Neural progenitor cell (in vitro differentiated cells): ENCODE results near the gene ADGRF1.

Experiments
- EZH2phosphoT487 ChIP-seq: fragments of 200-600 bp; sonication (generic); IDR thresholded peaks from 2 replicates; pipeline ENCODE4 v1.6.1; 2017; ENCODE audit warnings: antibody characterized with exemption
- TF ChIP-seq, protein P1 (sequence below): fragments of 200-600 bp; sonication (generic); IDR thresholded peaks from 2 replicates; pipeline ENCODE4 v1.5.1; 2017; ENCODE audit warnings: antibody characterized with exemption, mild to moderate bottlenecking

DNA sequence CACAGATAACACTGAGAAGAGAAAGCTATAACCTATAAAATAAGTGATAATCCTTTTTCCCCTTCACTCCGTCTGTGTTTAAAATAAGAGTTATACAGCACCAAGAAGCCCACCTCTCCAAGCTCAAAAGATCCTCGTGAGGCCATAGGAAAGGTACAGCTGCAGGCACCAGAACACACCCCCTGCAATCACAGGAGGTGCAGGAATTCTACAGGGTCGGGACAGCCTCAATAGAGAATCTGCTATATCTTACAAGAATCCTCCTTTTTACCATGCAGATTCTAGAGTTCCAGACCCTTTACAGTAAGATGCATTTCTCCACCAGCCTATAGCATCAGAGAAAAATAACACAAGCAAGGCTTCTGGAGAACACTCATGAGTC lies 5.0 kb upstream of the ADGRF1 start:
- TF ChIP-seq EZH2phosphoT487 = no peak
- TF ChIP-seq, protein P1, sequence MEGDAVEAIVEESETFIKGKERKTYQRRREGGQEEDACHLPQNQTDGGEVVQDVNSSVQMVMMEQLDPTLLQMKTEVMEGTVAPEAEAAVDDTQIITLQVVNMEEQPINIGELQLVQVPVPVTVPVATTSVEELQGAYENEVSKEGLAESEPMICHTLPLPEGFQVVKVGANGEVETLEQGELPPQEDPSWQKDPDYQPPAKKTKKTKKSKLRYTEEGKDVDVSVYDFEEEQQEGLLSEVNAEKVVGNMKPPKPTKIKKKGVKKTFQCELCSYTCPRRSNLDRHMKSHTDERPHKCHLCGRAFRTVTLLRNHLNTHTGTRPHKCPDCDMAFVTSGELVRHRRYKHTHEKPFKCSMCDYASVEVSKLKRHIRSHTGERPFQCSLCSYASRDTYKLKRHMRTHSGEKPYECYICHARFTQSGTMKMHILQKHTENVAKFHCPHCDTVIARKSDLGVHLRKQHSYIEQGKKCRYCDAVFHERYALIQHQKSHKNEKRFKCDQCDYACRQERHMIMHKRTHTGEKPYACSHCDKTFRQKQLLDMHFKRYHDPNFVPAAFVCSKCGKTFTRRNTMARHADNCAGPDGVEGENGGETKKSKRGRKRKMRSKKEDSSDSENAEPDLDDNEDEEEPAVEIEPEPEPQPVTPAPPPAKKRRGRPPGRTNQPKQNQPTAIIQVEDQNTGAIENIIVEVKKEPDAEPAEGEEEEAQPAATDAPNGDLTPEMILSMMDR = no peak
